PC-3 (cell line): ENCODE measurements around the gene PIEZO1.

Experiments used
- EZH2 ChIP-seq: fragments of 300-600 bp; sonication (generic); IDR thresholded peaks from one replicate; pipeline ENCODE4 v1.6.1; 2017; ENCODE audit warnings: antibody characterized with exemption, mild to moderate bottlenecking, low read length; ENCODE audit not compliant: unreplicated experiment
- EZH2phosphoT487 ChIP-seq: fragments of 300-600 bp; sonication (generic); IDR thresholded peaks from 2 replicates; pipeline ENCODE4 v1.6.1; 2018; ENCODE audit warnings: mild to moderate bottlenecking, antibody characterized with exemption, low read length, borderline replicate concordance
- TF ChIP-seq, protein P1 (sequence below): fragments of 300-600 bp; sonication (generic); conservative IDR thresholded peaks from 2 replicates; pipeline ENCODE4 v1.5.1; 2017; ENCODE audit warnings: antibody characterized with exemption, low read depth, mild to moderate bottlenecking, low read length

DNA sequence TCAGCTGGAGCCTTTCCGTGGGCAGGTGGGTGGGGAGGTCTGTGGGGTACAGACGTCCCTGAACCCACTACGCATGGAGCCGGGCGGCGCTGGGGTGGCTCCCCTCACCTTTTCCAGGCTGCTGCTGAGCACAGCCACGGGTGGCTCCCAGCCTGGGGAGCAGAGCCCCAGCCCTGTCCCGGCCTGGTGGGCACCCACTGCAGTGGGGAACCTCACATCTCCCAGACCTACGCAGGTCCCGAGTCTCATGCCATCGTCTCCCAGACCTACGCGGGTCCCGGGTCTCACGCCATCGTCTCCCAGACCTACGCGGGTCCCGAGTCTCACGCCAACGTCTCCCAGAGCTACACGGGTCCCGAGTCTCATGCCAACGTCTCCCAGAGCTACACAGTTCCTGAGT lies 43.7 kb upstream of the PIEZO1 start:
- TF ChIP-seq, protein P1, sequence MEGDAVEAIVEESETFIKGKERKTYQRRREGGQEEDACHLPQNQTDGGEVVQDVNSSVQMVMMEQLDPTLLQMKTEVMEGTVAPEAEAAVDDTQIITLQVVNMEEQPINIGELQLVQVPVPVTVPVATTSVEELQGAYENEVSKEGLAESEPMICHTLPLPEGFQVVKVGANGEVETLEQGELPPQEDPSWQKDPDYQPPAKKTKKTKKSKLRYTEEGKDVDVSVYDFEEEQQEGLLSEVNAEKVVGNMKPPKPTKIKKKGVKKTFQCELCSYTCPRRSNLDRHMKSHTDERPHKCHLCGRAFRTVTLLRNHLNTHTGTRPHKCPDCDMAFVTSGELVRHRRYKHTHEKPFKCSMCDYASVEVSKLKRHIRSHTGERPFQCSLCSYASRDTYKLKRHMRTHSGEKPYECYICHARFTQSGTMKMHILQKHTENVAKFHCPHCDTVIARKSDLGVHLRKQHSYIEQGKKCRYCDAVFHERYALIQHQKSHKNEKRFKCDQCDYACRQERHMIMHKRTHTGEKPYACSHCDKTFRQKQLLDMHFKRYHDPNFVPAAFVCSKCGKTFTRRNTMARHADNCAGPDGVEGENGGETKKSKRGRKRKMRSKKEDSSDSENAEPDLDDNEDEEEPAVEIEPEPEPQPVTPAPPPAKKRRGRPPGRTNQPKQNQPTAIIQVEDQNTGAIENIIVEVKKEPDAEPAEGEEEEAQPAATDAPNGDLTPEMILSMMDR = no peak
- no peak for TF ChIP-seq EZH2
- no peak for TF ChIP-seq EZH2phosphoT487
